Neuronal stem cell (in vitro differentiated cells): ENCODE results near the gene NFYC. TPM values are rescaled to one million over a fixed set of nuclear protein-coding genes. Genes with fewer than 3 reads are reported as not detected.

Experiments used
- small RNA-seq: library from polyadenylated mRNA; stranded (forward); fragments of <200 nt; extraction: miRNeasy Mini kit (QIAGEN cat#:217004); gene quantifications from one replicate; pipeline ENCODE3, GENCODE V24; 2013; ENCODE audit not compliant: insufficient read depth

The NFYC gene

Small RNAs within 50 kb of the gene (small RNA-seq; reads per million reads assigned to genes)
- 281 reads per million, percentile 98 among the genes with 10 or more reads in this experiment for gene MIR30C1
- 22,640 reads per million, percentile 100 among the genes with 10 or more reads in this experiment for gene MIR30E
- gene RN7SL326P, result not detected
